GM19467 (cell line): Measurements from ENCODE around the gene DUOX1.

Experiments used
- ATAC-seq: cut with Tn5 transposase; IDR thresholded peaks from one replicate; pipeline ENCODE4 v1.9.1; 2021; ENCODE audit warnings: mild to moderate bottlenecking, moderate library complexity; ENCODE audit not compliant: unreplicated experiment

DUOX1 gene

GRCh38 chr15:45140557-45141250 lies 10.9 kb downstream of the DUOX1 start:
- ATAC-seq, result no peak

- no peak for ATAC-seq
Measured at GRCh38 chr15:45141386-45141785, 11.6 kb downstream of the DUOX1 start.

DNA sequence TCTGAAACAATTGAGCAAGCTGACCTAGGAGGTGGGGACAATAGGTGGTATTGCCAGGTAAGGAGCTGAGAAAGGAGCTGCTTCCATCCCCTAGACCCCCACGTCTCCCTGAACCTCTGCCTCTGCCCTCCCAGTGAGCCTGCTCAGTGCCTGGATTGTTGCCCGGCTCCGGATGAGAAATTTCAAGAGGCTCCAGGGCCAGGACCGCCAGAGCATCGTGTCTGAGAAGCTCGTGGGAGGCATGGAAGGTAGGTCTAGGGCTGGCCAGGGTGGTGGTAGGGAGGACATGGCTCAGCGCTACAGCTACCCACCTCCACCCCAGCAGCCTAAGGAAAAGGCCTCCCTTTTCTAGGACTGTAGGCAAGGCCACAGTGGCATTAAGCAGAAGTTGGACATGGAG lies 13.3 kb downstream of the DUOX1 start:
- no peak for ATAC-seq

- ATAC-seq, result no peak
Measured at GRCh38 chr15:45143946-45144345, 14.2 kb downstream of the DUOX1 start.

DNA sequence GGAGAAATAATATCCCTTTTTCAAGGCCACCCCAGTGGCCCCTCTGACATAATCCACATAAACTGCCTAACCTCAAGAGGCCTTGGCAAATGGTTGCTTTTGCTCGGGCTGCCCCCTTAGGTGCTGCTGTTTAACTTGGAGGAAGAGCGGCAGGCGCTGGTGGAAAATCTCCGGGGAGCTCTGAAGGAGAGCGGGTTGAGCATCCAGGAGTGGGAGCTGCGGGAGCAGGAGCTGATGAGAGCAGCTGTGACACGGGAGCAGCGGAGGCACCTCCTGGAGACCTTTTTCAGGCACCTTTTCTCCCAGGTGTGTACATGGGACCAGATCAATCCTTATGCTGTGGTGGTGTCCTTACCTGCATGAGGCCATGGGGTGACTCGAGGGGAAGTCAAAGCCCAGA lies 15.0 kb downstream of the DUOX1 start:
- no peak for ATAC-seq

DNA sequence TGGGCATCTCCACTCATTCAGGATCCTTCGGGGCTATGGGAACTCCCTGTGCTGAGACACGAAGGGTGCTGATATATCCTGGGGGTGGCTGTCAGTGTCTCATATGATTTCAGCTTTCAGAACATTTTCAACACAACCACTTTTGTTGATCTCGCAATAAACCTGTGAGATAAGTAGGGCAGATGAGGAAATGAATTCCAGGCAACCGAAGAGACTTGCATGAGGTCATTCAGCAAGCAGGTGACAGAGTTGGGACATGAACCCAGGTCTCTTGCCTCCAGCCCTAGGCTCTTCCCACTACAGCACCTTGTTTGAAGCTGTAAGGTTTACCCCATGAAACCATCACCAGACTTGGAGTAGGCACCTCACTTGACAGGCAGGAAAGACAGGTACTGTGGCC lies 16.6 kb downstream of the DUOX1 start:
- no peak for ATAC-seq

GRCh38 chr15:45147606-45148005 lies 17.8 kb downstream of the DUOX1 start:
- no peak for ATAC-seq

DNA sequence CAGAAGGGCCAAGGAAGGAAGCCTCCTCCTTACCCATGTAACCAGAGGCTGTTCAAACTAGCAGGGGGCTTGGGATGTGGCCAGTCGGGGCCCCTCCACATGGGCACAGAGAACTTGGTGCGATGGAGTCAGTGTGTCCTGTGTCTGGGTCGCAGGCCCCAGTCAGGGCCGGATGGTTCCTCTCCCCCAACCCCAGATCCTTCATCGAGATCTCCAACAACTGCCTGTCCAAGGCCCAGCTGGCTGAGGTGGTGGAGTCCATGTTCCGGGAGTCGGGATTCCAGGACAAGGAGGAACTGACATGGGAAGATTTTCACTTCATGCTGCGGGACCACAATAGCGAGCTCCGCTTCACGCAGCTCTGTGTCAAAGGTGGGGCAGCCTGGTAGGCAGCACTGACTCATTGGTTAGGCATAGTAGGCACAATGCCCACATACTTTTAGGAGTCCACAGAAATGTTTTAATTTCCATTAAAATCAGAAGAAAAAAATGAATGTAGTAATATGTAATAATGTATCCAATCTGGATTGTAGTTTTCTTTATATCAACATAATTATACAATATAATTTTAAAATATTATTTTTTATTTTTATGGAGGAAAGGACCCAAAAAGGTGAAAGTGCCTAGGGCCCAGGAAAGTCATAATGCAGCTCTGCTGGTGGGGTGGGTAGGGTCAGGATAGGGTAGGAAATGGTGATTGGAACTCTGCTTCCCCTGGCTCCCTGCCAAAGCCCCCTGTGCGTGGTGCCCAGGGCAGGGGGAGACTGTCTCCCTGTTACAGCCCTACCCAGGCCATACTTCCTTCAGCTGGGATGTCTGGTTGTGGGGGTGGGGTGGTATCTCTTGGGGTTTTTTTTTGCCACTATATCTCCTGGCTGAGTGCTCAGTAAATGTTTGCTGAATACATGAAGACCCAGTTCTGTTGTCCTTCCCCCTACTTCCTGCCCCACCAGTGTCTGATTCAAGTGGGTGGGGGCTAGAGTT lies 18.6 kb downstream of the DUOX1 start:
- no peak for ATAC-seq

- no peak for ATAC-seq
Measured at GRCh38 chr15:45149060-45149459, 19.3 kb downstream of the DUOX1 start.

DNA sequence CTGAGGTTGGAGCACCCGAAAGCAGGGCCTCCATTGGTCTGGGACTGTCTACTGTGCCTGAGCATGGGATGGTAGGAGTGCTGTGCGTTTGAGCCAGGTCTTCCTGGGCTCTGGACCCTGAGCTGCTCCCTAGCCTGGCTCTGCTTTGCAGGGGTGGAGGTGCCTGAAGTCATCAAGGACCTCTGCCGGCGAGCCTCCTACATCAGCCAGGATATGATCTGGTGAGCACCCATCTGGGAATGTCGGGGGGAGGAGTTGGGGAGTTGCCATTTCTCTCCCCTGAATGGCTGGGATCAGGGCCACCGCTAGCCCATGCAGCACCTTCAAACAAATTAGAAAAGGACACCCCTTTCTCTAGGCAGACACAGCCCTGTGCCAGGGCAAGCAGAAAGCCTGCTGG lies 20.7 kb downstream of the DUOX1 start:
- ATAC-seq, result no peak

GRCh38 chr15:45150997-45151396 lies 21.2 kb downstream of the DUOX1 start:
- ATAC-seq, result no peak

- no peak for ATAC-seq
Measured at GRCh38 chr15:45151998-45152828, 22.4 kb downstream of the DUOX1 start.

- no peak for ATAC-seq
Measured at GRCh38 chr15:45155739-45156138, 25.9 kb downstream of the DUOX1 start.

DNA sequence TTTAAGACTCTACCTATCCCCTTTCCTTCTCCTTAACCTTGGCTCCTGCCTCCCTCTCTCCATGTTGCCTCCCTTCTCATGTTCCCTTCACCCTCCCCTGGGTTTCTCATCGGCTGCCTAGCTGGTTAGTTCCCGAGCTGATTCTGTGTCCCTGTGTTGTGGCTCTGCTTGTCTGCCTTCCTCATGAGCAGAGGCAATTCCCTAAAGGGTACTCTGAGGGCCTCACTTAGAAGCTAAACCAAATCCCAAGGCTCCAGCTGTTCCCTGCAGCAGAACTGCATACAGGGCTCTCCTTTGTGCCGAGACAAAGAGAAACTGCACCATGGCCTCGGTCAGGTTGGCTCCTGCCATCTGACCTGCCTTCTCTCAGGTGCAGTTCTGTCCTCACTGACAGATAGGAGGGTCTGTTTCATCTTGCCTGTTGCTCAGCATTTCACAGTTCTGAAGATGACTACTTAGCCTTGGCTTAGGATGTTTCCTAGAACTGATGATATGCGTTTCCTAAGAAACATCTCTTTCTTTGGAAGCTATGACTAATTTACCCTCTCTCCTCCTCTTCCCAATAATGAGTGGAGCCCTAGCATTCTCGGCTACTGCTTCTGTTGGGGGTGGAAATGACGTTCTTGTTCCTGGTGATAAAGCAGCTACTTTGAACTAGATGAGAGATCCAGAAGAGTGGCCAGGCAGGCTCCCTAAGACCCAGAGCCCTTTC lies 27.1 kb downstream of the DUOX1 start:
- no peak for ATAC-seq

- no peak for ATAC-seq
Measured at GRCh38 chr15:45157974-45158373, 28.2 kb downstream of the DUOX1 start.

- ATAC-seq, result no peak
Measured at GRCh38 chr15:45161666-45162065, 31.9 kb downstream of the DUOX1 start.

- no peak for ATAC-seq
Measured at GRCh38 chr15:45162771-45163507, 33.1 kb downstream of the DUOX1 start.

GRCh38 chr15:45163508-45163856 lies 33.7 kb downstream of the DUOX1 start:
- no peak for ATAC-seq

GRCh38 chr15:45164914-45165313 lies 35.1 kb downstream of the DUOX1 start:
- no peak for ATAC-seq

DNA sequence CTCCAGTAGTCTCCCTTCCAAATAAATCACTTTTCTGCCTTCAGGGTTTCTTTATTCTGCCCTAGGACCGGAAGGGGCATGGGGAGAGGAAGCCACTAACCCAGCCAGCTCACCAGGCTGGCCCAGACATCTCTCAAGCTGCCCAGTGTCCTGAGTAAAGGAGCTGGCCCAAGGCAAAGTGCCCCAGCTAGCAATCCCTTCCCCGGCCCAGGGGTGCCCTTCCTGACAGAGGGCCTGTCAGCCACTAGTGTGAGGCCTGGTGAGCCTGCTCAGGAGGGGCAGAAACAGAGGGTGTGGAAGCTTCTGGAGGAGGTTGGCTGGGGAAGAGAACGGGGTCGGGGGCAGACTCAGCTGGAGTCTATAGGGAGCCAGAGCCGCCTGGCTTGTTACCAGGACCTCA lies 35.7 kb downstream of the DUOX1 start:
- no peak for ATAC-seq
